HG03571 (cell line): ENCODE data around the gene FKBP10.
A peak's percentile ranks its signal among the peaks of the same experiment; 100 is the strongest.
"Not testable (repeated sequence)": the region's sequence is repeated elsewhere in the genome, so short reads cannot be mapped to it uniquely, and the experiment has no call there.

ENCODE experiments used
- ATAC-seq: cut with Tn5 transposase; IDR thresholded peaks from one replicate; pipeline ENCODE4 v1.9.1; 2021; ENCODE audit not compliant: unreplicated experiment

FKBP10 gene

DNA sequence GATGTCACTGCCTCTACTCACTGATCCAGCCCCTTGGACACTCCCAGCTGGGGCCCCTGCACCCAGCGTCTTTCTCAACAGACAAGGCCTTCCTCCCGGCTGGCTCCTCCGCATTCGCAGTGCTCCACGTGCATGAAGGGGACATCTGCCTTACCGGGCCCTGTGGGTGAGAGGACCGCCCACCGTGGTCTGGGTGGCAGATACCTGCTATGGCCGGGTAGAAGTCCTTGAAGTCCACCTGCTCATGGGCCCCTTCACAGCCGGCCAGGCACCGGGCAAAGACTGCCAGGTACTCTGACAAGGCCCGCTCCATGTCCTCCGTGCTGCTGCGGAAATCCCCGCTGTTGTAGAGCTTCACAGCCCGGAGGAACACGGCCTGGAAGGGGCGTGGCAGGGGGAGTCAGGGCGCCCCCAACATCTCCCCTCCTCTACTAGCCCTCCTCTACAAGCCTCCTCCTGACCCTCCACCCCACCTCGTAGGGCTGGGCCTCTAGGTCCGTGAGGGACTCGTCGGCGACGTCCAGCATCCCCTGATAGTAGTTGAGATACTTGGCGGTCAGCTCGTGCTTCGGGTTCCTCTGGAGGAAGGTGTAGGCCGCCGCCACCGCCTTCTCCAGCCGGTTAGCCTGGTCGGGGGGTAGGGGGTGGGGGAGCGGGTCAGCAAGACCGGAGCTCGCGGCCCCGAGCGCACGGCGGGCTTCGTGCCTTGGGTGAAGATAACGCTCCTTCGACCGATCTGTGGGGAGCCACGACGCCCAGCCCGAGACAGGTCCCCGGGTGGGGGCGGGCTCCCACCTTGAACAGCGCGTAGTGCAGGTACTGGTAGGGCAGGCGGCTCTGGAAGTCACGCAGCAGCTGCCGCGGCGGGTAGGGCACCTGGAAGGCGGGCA lies 1.9 kb upstream of the FKBP10 start:
- no peak for ATAC-seq

DNA sequence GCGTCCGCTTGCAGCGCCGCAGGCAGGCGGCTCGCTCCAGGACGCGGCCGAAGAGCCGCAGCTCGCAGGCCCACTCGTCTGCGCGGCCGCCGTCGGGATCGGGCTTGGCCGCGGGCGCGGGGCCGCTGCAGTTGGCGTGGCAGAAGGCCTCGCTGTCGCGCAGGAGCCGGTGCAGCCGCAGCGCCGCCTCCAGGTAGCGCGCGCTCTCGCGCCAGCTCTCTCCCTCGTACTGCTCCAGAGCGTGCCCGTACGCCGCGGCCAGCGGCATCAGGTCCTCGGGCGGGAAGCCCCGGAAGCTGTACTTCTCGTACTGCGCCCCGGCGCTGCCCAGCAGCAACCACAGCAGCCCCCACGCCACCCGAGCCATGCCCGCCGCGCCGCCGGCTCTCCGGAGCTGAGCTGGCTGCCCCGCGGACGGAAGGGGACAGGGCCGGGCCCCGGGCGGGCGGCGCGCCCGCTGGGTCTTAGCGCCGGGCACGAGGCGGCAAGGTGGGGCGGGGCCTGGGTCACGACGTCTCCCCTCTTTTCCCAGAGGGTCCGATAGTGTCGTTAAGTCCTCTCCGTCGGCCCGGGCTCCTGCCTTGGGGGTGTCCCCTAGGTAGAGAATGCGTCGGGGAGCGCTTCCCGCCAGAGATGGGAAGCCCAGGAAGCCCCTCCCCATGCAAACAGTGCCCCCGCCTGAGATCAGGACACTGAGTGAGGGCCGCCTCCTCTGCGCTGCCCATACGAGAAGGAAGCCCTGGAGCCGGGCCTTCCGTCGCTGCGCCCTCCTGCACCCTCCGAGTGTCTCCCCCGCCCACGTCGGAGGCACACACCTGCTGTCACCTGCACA lies 1.0 kb upstream of the FKBP10 start, which contains the start of gene P3H4:
TSS of gene P3H4 (minus strand) at position 401 of the 832 bp plus-strand sequence. CDS start at position 367, 34 bp downstream.
- no peak for ATAC-seq

GRCh38 chr17:41813152-41813680 lies 412 bp downstream of the FKBP10 start:
- no peak for ATAC-seq

DNA sequence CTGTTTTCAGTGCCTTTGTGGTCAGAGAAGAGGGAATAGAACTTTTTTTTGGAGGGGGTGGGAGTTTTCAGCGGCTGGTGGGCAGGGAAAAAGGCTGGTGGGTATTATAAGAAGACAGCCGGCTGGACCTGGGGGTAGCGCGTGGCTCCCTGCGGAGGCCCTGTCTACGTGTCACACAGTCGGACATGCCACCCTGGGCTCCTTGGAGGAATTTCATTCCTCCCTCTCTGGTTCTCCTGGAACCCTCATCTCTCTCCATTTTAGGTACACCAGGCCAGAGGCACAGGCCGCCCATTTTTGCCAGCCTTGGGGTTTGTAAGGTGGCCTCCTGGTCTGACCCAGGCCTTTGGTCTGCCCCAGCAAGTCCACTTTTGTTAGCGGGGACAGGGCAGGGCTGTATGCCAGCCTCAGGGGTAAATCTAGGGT lies 908 bp downstream of the FKBP10 start:
- ATAC-seq, result no peak

DNA sequence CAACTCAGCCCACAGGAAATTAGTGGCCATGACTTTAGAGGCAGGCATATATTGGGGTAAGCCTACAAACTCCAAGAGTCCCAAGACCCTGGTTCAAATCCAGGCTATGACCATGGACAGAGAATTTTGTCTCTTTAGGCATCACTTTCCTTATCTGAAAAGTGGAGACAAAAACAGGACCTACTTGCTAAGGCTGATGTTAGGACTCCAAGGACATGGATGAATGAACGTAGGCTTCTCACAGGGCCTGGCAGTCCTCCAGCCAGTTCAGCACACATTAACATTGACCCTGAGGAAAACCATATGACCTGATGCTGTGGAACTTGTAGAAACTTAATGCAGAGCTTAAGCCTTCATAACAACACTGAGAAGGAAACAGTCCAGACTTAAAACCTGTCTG lies 1.4 kb downstream of the FKBP10 start:
- no peak for ATAC-seq

DNA sequence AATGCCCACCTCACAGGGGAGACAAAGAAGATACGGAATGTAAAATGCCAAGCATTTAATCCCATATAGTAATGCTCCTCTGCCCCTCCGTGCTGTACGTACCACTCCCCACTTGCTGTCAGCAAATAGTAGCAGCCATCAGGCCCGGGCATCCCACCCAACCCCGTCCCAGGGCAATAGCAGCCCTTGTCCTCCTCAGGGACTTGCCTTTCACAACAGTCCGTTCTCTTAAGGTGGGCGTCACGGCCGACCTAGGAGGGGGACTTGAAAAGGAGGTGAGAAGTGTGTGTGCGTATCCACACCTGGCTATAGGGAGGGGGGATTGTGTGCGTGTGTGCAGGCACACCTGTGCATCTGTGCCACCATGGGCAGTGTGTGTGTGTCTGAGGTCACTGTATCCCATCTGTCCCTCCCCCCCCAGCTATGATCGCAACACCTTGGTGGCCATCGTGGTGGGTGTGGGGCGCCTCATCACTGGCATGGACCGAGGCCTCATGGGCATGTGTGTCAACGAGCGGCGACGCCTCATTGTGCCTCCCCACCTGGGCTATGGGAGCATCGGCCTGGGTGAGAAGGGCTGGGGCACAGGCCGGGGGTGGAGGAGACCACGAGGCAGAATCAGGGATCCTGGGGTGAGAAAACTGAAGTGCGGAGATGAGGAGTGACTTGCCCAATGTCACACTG lies 4.0 kb downstream of the FKBP10 start:
- ATAC-seq, result no peak

DNA sequence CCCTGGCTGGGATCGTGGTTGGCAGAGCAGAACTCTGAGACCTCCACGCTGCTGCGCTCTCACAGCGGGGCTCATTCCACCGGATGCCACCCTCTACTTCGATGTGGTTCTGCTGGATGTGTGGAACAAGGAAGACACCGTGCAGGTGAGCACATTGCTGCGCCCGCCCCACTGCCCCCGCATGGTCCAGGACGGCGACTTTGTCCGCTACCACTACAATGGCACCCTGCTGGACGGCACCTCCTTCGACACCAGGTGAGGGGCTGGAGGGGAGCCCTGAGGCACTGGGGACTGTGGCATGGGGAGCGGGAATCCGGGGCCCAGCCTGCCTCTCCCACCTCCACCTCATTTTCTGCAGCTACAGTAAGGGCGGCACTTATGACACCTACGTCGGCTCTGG lies 5.2 kb downstream of the FKBP10 start:
- no peak for ATAC-seq

DNA sequence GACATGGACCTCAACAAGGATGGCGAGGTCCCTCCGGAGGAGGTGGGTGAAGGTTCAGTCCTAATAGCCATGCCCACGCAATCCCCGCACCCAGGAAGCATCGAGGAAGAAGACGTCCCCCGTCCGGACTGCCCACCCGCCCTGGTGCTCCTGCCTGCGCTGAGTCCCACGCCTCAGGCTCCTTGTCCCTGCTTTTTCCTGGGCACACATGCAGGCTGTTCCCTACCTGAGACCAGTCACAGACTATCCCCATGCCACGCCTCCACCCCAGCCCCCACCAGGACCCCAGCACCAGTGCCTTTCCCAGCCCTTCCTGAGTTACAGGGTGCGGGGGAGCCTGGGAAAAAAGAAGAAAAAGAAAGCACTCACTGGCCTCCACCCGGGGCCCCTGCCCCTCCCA lies 9.0 kb downstream of the FKBP10 start:
- no peak for ATAC-seq

GRCh38 chr17:41822216-41823140 lies 9.7 kb downstream of the FKBP10 start:
- no peak for ATAC-seq

- ATAC-seq, result no peak
Measured at GRCh38 chr17:41823141-41823524, 10.3 kb downstream of the FKBP10 start.

- ATAC-seq, result no peak
Measured at GRCh38 chr17:41823580-41823979, 10.8 kb downstream of the FKBP10 start.

- ATAC-seq, result no peak
Measured at GRCh38 chr17:41824086-41824485, 11.3 kb downstream of the FKBP10 start.

DNA sequence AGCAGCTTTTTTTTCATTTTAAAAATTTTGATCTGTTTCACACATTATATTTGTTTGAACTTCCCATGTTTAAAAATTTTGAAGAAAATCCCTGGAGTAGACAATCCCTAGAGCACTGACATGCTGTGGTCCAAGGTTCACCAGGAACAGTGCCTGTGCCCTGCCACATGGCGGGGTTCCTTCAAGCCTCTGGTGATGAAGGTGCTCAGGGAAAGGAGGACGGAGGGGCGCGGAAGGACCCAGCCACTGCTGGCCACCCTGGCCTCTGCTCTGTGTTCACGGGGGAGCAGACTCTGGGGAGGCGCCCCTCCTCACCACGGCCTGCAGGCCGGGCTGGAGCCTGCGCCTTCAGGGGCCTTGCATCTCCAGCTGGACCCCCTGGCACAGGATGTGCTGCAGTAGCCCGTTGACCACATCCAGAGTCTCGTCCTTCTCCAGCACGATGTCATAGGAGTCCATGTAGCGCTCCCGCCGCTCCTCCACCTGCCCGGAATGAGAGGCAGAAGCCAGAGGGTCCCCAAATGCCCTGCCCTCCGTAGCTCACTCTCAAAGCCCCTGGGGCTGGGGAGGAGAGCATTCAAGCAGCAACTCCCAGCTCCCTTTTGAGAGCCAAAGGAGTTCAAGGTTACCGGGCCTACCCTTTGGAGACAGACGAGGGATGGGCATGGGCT lies 12.5 kb downstream of the FKBP10 start:
- ATAC-seq, result no peak

DNA sequence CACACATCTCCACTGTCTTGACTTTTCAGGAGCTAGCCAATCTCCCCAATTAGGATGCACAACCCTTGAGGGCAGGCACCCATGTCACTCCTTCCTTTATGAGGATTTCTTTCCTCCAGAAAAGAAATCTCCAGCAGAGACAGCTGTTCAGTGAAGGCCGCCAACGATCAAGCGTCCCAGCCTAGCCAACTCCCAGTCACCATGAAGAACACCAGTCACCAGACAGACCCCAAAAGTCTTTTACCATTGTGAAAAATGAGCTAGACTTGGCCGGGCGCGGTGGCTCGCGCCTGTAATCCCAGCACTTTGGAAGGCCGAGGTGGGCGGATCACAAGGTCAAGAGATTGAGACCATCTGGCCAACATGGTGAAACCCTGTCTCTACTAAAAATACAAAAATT lies 17.2 kb downstream of the FKBP10 start:
- not testable (repeated sequence) for ATAC-seq

DNA sequence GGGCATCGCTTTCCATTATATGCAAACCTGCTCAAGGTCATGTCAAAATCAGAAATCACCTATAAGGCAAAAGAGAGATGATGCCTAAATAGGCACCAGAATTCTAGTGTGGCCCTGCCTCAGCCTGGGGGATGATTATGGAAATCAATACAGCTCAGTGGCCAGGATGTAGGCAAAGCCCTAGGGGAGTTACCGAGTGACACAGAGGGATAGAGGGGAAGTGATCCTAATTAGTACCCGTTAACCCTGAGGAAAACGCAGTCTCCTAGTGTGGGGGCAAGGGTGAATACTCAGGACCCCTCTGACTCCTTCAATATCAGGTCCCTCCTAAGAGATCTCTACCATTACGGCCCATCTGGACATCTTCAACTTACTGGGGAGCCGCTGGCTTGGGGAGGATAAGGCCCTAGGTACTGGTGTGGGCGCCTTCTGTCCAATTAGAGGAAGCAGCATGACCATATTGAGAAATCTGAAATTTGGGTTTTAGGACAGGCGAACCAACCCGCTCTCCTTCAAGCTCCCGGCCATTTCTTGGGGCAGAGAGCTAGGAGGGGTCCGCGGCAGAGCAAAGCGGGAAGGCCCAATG lies 22.5 kb downstream of the FKBP10 start:
- ATAC-seq, result peak; percentile 16

DNA sequence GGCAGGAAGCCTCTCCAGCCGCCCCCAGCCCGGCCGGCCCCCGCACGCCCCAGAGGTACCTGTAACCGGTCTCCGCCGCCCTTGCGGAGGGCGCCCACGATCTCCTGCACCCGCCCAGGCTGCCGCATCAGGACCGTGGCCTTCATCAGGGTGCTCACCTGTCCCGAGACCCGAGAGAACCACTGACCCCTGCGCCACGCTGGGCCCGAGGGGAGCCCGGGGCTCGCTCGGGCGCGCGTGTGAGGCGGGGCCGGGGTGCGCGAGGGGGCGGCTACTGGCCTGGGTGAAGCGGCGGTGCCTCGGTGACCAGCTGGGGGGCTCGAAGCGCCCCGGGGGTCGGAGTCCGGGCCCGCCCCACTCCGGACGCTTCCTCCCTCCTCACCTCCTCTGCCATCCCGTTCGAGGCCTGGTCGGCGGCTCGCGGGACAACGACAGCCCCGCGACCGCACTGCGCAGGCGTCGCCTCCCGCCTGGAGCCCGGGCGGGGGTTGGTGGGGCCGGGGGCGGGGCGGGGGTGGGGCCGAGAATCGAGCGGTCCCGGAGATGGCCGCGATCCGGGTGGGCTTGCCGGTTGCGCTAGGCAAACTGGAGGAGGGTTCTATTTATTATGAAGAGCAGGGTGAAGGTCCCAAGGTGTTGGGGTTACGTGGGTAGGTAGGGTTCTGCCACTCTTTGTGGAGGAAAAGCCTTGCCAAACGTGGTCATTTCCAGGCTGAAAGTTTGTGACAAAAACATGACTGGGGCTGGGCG lies 23.2 kb downstream of the FKBP10 start, which contains the start of gene NT5C3B:
TSS of gene NT5C3B (minus strand) at position 433 of the 750 bp plus-strand sequence. CDS start at position 394, 39 bp downstream.
- ATAC-seq, result peak; percentile 47

GRCh38 chr17:41836550-41837196 lies 23.9 kb downstream of the FKBP10 start:
- ATAC-seq, result no peak
